NCI-H69 (cell line): ENCODE data around the gene MDM2.

Experiments used
- DNase-seq: peaks from one replicate; lab custom pipeline; 2025; lab: John Stamatoyannopoulos, UW

The MDM2 gene

DNA sequence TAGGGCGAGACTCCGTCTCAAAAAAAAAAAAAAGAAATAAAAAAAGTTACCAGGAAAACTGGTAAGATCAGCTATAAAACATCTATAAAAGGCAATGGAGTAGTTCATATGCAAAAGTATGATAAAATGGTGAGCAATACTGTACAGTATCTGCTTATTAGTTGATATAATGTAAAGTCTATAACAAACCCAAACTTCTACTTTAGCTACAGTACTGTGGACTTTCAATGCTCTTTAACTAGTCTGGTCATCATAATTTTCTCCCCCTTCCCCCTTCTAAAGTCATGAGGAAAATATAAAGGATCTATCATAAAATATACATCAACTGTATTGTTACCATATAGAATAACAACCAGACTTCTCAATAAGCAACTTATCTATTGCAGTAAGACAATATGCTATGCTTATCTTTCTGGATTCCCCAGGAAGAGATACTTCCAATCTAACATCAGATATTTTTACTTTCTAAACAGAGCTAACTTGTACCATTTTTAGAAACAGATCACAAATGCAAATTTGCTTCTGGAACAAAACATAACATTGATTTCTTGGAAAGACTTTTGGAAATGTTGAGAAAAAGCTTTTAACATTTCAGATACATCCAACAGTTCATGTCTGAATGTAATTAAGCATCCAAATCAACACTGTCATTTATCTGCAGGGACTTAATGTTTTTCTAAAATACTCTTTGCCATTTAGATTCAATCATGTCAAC is 43.8 kb downstream of the MDM2 start:
- DNase-seq: no peak

DNA sequence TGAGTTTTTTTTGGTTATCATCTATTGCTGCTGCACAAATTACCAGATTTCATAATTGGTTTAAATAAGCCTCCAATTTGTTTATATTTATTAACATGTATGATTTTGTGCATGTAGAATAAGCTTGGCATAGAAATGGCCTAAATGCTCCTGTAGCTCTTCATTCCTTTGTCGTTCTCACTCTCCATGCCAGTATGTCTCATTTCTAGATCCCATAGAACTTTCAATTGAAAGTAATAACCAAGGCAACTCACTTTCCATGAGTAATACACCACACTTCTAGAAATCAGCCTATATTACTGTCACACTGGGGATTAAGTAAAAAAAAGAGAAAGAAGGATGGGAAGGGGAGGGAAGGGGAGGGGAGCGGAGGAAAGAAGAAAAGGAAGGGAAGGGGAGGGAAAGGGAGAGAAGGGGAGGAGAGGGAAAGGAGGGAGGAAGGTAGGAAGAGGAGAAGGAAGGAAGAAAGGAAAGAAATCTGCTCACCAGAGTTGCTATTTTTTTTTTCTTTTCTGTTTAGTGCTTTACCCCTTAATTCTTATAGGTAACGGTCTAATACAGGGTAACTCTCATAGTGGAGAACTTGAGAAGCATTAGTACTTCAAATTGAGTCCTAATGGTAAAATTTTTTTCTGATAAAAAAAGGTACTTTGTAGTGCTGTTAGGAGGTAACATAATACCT is 45.6 kb downstream of the MDM2 start:
- no peak for DNase-seq

DNA sequence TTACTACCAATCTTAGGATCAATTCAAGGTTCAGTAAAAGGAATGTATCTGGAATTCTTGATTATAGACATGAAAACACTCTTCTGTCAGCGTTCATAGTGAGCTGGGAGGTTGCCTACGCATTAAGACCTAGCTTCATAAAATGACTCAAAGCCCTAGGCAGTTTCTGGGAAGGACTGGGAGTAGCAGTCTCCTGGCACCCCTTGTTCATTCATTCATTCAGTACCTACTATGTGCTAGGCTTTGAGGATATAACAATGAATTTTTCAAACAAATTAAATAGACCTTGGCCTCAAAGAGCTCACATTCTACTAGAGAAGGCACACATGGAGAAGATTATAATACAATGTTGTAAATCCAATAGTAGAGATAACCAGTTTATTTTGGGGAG is 46.1 kb downstream of the MDM2 start:
- DNase-seq: no peak

DNA sequence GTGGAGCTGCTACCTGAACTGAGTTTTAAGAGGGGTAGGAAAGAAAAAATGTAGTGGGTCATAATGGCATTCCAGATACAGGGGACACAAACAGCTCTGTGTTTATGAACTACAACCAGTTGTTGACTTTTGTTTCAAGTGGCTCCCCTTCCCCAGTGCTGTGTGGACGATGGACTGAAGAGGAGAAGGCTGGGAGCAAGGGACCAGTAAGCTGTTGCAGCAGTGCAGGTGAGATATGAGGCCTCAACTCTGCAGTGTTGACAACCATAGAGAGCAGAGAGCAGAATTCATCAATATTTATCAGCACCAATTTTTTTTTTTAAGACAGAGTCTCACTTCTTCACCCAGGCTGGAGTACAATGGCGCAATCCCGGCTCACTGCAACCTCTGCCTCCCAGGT is 46.6 kb downstream of the MDM2 start:
- no peak for DNase-seq

DNA sequence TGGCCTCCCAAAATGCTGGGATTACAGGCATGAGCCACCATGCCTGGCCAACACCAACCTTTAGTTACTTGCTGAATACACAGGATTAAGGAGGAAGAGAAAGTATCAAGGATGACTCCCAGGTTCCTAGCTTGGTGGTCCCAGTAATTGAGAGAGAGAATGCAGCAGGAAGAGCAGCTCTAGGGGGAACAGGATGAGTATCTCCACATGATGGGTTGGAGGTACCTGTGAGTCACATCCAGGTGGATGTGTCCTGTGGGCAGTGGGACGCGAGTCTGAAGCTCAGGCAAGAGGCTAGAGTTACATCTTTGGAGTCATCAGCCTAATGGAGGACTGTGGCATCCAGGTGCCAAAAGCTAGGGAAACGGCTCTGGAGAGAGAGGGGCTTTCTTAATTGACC is 47.1 kb downstream of the MDM2 start:
- no peak for DNase-seq

DNA sequence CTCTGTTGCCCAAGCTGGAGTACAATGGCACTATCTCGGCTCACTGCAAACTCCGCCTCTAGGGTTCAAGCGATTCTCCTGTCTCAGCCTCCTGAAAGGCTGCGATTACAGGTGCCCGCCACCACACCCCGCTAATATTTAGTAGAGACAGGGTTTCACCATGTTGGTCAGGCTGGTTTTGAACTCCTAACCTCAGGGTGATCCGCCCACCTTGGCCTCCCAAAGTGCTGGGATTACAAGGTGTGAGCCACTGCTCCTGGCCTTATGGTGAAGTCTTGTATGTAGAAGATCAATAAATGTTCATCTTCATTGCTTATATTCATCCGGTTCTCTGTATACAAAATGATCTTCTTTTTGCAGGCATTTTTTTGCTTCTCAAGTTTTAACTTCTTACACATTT is 47.8 kb downstream of the MDM2 start:
- DNase-seq: peak; percentile 15

DNA sequence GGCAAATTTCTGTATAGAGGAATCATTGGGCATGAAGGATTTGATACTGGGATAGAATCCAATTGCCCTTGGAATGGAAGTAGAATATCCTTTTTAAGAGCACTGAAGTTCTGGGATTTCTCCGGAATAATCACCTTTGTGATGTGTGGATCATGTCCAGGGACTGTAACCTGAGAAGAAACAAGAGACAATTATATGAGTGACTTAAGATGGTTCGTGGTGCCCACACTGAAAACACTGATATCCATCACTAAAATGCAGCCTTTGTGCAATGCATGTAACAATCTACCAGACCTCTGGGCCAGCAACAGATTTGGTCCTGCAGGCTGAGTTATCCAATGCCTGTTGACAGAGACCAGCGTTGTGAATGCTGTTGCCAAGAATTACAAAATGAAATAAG is 48.5 kb downstream of the MDM2 start:
- DNase-seq: peak; percentile 33

DNA sequence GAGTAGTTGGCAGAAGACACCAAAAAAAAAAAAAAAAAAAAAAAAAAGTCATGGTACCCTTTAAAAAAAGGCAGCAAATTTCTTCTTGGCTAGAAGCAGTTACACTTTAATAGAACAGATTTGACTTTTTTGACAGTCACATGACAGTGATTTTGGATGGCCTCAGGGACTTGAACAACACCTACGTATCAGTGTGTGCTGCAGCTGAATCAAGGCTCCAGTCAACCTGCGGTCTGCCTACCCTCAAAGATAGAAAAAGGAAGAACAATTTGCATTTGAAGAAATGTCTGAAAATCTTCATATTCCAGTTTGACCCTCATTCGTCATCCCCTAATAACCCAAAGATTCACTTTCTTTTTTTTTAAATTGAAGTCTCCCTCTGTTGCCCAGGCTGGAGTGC is 53.9 kb downstream of the MDM2 start:
- DNase-seq: no peak

DNA sequence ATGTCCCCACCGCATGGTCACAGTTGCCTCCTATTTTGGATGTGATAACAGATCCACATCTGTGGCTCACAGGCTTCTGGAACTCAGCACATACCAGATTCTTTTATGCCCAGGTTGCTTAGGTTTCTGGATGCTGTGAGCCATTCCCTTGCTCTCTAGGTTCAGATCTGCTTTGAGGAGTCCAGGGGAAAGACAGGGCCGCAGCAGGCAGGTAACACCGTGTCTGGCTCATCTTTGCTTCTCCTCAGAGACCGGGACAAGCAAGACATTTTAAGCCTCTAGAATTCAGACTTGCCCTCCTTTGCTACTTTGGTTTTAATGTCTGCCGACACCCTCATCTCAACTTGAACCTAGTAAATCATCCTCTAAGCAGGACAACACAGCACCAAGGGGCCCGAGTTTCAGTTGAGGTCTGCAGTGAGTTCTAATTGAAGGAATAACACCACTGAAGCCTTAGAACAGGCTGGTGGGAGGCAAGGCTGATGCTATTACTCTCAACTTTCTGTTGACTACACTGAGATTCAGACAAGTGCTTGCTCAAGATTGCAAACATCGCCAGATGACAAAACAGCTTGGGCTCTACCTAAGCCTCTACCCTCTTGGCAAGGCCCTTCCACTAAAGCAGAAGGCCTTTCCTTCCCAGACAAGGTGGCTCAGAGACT is 55.3 kb downstream of the MDM2 start:
- DNase-seq: no peak

DNA sequence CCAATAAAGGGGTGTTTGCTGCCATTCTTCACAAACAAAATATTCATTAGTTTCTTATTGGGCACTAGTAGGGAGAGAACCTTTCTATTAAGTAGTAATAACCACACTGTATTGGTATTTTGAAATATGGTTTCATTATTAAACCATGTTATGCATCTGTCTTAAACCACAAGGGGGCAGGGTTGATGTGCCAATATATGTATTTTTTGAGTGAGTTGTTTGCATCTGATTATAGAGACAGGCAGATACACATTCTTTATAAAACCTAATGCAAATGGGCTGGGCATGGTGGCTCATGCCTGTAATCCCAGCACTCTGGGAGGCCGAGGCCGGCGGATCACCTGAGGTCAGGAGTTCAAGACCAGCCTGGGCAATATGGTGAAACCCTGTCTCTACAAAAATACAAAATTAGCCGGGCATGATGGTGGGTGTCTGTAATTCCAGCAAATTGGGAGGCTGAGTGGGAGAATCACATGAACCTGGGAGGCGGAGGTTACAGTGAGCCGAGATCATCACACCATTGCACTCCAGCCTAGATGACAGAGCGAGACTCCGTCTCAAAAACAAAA is 56.0 kb downstream of the MDM2 start:
- DNase-seq: peak; percentile 53

DNA sequence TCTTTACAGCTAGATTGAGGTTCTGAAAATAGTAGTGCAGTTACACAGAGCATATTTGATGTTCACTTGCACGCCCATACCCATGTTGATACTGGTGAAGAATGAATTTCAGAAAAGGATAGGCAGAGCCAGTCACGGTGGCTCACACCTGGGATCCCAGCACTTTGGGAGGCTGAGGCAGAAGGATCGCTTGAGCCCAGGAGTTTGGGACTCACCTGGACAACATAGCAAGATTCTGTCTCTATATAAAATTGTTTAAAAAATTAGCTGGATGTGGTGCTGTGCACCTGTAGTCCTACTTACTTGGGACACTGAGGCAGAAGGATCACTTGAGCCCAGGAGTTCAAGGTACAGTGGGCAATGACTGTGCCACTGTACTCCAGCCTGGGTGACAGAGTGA is 56.6 kb downstream of the MDM2 start:
- DNase-seq: no peak

DNA sequence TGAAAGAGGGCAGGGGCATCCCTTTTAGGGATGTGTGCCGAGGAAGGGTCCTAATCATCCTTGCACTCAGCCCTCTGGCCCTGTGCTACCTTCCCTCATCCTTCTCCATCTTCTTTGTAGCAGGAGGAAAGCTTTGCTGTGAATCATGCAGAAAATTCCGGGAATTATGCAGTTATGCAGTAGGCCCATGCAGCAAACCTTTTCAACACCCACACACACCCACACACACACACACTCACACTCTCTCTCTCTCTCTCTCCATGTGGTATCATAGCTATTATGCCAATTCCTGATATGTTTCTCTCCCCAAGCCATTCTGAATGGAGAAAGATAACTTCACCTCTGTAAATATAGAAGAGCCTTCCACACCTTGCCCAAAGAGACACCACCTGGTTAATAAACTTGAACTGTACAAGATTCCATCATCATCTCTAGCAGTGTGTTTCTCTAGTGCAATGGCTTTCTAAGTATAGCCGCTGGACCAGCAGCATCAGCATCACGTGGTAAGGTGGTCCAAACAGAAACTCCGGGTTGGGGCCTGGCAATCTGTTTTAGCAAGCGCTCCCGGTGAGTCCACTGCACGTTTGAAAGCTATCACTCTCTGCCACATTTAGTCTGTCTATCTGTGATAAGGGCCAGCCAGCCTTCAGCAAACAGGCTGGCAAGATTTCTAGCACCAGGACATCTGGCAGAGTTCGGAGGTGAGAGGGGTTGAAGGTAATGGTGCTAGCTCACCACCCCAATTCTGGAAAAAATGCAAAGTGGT is 57.6 kb downstream of the MDM2 start:
- no peak for DNase-seq

DNA sequence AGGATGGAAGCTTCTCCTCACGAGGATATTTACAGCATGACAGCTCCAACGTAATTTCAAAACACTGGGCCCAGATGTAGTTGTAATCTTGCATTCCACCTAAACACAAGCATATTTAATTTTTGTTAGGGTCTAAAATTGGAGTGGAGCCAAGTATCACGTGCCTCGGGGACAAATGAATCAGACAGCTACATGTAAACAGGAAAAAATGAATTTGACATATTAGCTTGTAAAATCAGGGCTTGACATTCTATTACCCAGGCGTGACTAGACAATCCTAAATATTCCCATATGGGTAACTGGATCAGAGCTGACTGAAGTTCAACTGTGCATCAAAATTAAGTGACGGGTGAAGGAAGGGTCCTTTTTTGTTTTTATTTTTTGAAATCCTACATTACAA is 59.0 kb downstream of the MDM2 start:
- DNase-seq: no peak

DNA sequence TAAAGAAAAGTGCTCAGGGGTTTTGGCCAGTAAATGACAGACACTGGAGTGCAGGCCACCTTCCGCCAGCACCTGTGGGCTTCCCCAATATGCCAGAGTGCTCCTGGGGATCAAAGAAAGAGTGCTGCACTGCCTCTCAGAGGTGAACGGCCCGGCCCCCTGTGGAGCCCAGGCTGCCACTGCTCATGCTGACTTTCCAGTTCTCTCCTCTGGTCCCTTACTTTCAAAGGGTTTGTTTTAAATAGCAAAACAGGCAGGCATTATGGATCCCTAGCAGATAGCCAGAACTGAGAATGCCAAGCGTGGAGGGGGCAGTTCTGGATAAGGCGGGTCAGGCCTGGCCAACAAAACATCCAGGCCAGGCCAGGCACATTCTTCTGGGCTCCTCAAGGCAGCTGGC is 59.6 kb downstream of the MDM2 start:
- peak; percentile 24 for DNase-seq

DNA sequence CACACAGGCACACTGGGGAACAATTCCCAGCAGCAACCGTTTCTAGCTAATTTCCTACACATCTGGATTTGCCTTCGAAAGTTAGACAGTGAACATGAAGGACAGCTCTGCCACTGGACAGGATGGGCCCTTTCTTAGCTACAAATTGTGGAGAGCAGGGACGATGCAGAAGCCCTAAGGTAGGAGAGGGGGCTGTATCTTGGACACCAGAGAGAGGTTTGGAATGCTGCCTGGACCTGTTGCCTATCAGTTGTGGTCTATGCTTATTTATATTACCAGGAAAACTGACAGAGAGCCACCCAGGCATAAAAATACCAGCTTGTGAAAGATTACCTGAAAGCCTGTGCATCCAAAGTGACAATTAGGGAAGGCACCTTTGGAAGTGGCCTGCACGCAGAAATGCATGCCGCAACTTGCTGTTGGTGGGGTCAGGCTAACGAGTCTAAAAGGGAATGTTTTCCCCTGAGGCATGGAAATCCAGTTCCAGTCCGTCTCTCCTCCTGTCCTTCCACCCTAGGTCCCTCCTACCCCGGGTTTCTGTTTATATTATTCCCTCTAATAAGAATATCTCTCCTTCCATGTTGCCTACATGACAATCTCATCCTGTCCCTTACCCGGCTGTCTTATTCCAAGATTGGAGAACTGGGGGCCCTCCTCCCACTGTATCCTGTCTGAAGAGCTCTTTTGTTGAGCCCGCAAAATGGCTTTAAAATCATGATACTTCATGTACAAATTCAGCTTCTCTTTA is 60.2 kb downstream of the MDM2 start:
- peak; percentile 10 for DNase-seq

DNA sequence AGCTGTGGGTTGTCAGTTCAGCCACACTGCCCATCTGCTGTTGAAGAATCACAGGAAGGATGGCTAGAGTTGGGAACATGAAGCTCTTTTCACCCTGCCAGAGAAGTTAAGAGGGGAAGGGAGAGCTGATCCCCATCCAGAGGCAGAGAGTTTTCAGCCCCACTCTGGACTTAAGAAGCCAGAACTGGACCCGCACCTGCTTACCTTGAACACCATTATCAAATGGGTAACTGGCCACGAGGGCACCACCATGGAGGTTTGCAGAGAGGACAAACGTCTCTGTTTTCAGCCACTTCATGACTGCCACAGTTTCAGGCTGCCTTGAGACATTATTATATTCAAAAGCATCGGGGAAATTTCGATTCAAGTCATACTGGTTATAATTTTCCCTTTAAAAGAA is 62.0 kb downstream of the MDM2 start:
- DNase-seq: no peak

DNA sequence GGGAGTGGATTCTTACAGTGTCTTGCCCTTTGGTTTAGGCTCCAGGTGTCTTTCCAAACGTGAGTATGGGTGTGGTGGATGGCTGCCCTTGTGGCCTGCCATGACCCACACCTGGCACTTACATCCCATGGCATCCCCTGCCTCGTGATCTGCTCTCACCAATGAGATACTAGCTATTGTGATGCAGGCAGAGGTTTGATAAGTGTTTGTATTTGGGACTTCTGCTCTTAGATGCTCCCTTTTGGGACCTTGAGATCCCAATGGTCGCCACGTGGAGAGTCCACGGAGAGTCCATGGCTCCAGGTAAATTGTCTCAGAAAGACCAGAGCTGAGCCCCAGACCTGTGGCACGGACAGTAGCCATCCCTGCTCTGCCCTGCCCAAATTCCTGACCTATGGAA is 62.5 kb downstream of the MDM2 start:
- DNase-seq: no peak

DNA sequence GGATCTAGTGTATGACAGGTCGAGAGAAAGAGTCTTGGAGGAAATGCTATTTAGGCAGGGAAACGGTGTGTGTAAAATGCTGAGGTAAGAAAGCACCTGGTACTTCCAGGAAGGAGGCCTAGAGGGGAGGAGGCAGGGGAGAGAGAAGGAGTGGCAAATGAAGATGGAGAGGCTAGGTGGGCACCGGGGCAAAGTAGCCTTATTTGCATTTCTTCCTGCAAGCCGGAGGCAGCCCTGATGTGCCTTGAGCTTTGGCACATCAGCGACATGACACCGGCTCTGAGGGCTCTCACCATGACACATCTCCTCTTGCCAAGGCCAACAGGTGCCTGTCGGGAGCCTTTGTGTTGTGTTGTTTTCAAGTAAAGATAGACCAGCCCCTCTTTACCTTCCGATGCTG is 63.4 kb downstream of the MDM2 start:
- DNase-seq: no peak

DNA sequence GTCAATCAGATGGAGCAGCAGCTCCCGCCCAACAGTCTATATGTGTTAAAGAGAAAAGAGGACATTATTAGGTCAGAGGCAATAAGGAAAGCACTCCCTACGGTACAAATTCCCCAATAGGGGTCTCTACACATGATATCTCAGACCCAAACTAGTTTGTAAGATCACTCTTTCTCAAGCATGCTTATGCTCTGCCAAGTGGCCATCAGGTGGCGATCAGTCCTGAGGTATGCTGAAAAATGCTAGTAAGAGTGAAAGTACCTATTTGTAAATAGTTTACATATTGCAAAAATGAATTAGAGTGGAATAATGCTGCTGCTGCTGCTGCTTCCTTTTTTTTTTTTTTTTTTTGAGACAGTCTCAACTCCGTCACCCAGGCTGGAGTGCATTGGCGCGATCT is 63.9 kb downstream of the MDM2 start:
- DNase-seq: no peak

DNA sequence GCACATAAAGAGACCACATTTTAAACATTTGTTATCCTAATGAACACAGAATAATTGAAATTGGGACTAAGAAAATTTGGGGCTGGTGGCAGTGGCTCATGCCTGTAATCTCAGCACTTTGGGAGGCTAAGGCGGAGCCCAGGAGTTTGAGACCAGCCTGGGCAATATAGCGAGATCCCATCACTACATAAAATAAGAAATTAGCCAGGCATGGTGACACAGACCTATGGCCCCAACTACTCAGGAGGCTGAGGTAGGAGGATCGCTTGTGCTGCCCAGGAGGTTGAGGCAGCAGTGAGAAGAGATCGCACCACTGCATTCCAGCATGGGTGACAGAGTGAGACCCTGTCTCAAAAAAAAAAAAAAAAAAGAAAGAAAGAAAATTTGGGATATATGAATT is 65.3 kb downstream of the MDM2 start:
- no peak for DNase-seq

DNA sequence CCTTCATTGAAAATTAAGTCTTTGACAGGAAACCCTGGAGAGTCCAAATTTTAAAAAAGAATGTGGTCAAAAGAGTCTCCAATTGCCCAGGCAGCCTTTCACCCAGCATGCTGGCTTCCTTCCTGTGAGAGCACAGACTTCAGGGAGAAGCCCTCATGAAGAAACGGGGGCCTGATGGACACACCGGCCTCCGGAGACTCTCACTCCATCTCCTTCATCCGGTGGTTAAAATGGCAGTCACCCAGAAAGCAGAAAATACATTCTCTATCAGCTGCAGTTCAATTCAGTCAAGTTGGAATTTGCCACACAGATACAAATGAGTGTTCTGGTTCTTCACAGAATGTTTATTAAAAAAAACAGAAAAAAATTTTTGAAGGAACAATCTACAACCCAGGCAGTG is 68.5 kb downstream of the MDM2 start:
- DNase-seq: no peak

DNA sequence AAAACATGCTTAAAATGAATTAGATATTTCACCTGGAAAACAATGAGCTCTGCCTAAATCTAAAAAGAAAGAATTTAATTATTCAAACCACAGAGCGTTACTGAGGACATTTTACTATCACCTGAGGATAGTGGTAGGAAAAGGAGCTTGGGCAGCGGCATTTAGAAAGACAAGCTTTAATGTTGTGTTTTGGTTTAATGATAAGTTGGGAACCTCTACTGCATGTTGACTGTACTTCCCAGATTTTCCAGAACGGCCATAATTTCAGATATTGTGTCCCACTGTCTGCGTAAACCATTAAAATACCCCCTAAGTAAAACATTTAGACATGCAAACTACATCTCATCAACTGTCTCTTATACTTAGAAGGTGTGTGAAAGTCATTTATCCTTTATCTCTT is 69.6 kb downstream of the MDM2 start:
- DNase-seq: no peak
